Erythroblast (primary cell): ENCODE results near the gene ZNF587.

ENCODE experiments used
- GATA1 ChIP-seq: IDR thresholded peaks from 2 replicates; pipeline ENCODE4 v1.6.1; 2011; ENCODE audit warnings: low read depth, mild to moderate bottlenecking, control low read depth, low read length, moderate library complexity
- POLR2A ChIP-seq: IDR thresholded peaks from 2 replicates; pipeline ENCODE4 v1.6.1; 2011; ENCODE audit warnings: mild to moderate bottlenecking, low read length

DNA sequence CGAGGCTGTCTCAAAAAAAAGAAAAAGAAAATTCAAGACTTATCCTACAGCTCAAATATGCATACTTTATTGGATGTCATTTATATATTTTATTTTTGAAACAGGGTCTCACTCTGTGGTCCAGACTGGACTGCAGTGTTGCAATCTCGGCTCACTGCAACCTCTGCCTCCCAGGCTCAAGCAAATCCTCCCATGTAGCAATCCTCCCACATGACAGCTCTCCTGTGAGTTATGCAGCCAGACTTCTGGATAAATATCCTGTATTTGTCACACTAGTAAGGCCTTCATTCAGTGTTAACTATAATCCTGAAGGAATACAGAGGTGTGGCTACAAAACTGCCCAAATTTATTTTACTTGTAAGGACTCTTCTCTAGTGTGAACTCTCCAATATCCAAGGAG lies 42.1 kb upstream of the ZNF587 start:
- TF ChIP-seq POLR2A (no peak), GATA1 (no peak)
